Body of pancreas (tissue), 4 donors: ENCODE results near the gene SNX27. TPM values are rescaled to one million over a fixed set of nuclear protein-coding genes. Genes with fewer than 3 reads are reported as not detected.
"Not testable (repeated sequence)": the region's sequence is repeated elsewhere in the genome, so short reads cannot be mapped to it uniquely, and the experiment has no call there.

Source experiments
- ATAC-seq: fragments of 150-250 bp; one replicate; pipeline ENCODE4 v1.9.1; 2016
- DNase-seq, 4 donors: peaks; one replicate each; pipeline ENCODE4 v3.0.0-alpha.2; 2019
- H3K27ac ChIP-seq, 4 donors: fragments of 200-600 bp; sonication (generic); 1 replicate in 3 of 4; 2 replicates in 1 of 4; pipeline versions ENCODE4 v1.5.1 to v1.6.1; 2016 to 2019; ENCODE audit warnings: mild to moderate bottlenecking in 1 of 4, mixed read lengths in 1 of 4, moderate library complexity in 1 of 4
- H3K27me3 ChIP-seq, 2 donors: fragments of 200-600 bp; sonication (generic); one replicate each; pipeline ENCODE4 v1.6.0; 2016; ENCODE audit warnings: mild to moderate bottlenecking in 1 of 2
- H3K36me3 ChIP-seq, 2 donors: fragments of 200-600 bp; sonication (generic); replicated peaks in 1 of 2; 2 replicates each; pipeline ENCODE4 v1.5.1; 2016; ENCODE audit warnings: low read depth in 2 of 2; ENCODE audit not compliant: insufficient read depth in 1 of 2
- H3K4me1 ChIP-seq: fragments of 200-600 bp; sonication (generic); one replicate; pipeline ENCODE4 v1.6.0; 2016
- H3K4me3 ChIP-seq, 2 donors: fragments of 200-600 bp; sonication (generic); 1 replicate in 1 of 2; 2 replicates in 1 of 2; pipeline ENCODE4 v1.5.1; 2016 to 2019
- H3K9me3 ChIP-seq, 3 donors: fragments of 200-600 bp; sonication (generic); 1 replicate in 2 of 3; 2 replicates in 1 of 3; pipeline ENCODE4 v1.5.1; 2016
- CTCF ChIP-seq, 7 experiments: fragments of 450-650 bp in 4 of 7; fragments of 200-600 bp in 3 of 7; sonication (generic) in 3 of 7; IDR thresholded peaks; one replicate each; pipeline ENCODE4 v1.5.1; 2016 to 2019; ENCODE audit warnings: antibody characterized with exemption in 7 of 7
- POLR2A ChIP-seq, 3 donors: fragments of 450-650 bp; IDR thresholded peaks; one replicate each; pipeline ENCODE4 v1.6.1; 2016; ENCODE audit warnings: antibody characterized with exemption in 3 of 3, mild to moderate bottlenecking in 2 of 3
- WGBS, 2 donors: methylation state at CpG; one replicate each; pipeline ENCODE4 v1.1.5; 2017; 5-methylcytosine and 5-hydroxymethylcytosine counted together
- intact Hi-C: fragments of 100-400 bp; cut with DNase I; formaldehyde crosslinking; loops from one replicate; pipeline ENCODE4 v1.15.1; 2023
- total RNA-seq, 2 donors: library from RNA; depleted of rRNA; stranded (reverse); fragments of >200 nt; gene quantifications; one replicate each; pipeline ENCODE4 v1.1.0, GENCODE V29; 2016

The SNX27 gene
- total RNA-seq, 2 donors from 2014 or later: 22.3 to 25.7 TPM

GRCh38 chr1:151655371-151655770 is 43.5 kb downstream of the SNX27 start:
- H3K4me1 ChIP-seq: no peaks in the 10 kb centered on the region
- WGBS, 2 donors: 54 to 55% methylated on average over 3 of the region's 3 CpGs
- no peak for ATAC-seq
- H3K9me3 ChIP-seq: no peaks in the 10 kb centered on the region
- TF ChIP-seq CTCF (IDR thresholded peaks at IDR 0.05) (no peak), POLR2A (IDR thresholded peaks at IDR 0.05) (no peak)
- intact Hi-C loops: no loop called here
- H3K36me3 ChIP-seq: peaks cover 0 to 2% of the 10 kb centered on the region in 2 donors
- H3K27ac ChIP-seq: no peak overlapping the region
- no peaks in the 10 kb centered on the region for H3K27me3 ChIP-seq
- DNase-seq: no peak
- no peak overlapping the region for H3K4me3 ChIP-seq

GRCh38 chr1:151661751-151662150 is 49.9 kb downstream of the SNX27 start:
- H3K4me3 ChIP-seq: no peak overlapping the region
- DNase-seq: peak in 1 of 4 donors; percentile 10
- H3K27ac ChIP-seq: peak overlapping the region in 3 of 4 donors; percentile 20 to 48 (median 36)
- TF ChIP-seq CTCF (IDR thresholded peaks at IDR 0.05) (no peak), POLR2A (IDR thresholded peaks at IDR 0.05) (no peak)
- intact Hi-C loops: no loop called here
- 14 to 17% methylated on average over 6 of the region's 6 CpGs for WGBS, 2 donors
- no peaks in the 10 kb centered on the region for H3K9me3 ChIP-seq
- peak; percentile 45 for ATAC-seq
- no peaks in the 10 kb centered on the region for H3K27me3 ChIP-seq
- peaks cover 7% of the 10 kb centered on the region for H3K4me1 ChIP-seq
- peaks cover 0 to 2% of the 10 kb centered on the region in 2 donors for H3K36me3 ChIP-seq

DNA sequence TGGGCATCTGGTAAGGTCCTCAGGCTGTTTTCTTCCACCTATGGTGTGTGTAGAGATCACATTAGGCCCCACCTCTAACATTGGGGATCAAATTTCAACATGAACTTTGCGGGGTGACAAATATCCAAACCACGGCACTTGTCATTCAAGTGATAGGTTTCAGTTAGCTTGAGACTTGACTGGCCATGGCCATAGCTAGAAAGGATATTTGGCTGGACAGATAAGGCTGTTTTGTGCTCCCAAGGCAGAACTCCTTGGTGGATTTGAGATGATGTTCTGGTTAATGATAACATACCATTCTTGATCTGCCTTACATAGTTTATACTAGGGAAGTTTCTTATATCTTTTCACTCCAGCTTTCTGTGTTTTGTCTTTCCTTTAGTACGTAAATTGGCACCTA is 56.2 kb downstream of the SNX27 start:
- Histone ChIP-seq H3K36me3 (peaks cover 2 to 6% of the 10 kb centered on the region in 2 donors), H3K4me3 (no peak overlapping the region), H3K27me3 (no peaks in the 10 kb centered on the region), H3K9me3 (no peaks in the 10 kb centered on the region), H3K4me1 (no peaks in the 10 kb centered on the region), H3K27ac (no peak overlapping the region)
- intact Hi-C loops: no loop called here
- no peak for TF ChIP-seq POLR2A (IDR thresholded peaks at IDR 0.05)
- TF ChIP-seq CTCF (IDR thresholded peaks at IDR 0.05): no peak
- WGBS, 2 donors: 65 to 75% methylated on average over 3 of the region's 3 CpGs
- DNase-seq (no peak), ATAC-seq (no peak)

DNA sequence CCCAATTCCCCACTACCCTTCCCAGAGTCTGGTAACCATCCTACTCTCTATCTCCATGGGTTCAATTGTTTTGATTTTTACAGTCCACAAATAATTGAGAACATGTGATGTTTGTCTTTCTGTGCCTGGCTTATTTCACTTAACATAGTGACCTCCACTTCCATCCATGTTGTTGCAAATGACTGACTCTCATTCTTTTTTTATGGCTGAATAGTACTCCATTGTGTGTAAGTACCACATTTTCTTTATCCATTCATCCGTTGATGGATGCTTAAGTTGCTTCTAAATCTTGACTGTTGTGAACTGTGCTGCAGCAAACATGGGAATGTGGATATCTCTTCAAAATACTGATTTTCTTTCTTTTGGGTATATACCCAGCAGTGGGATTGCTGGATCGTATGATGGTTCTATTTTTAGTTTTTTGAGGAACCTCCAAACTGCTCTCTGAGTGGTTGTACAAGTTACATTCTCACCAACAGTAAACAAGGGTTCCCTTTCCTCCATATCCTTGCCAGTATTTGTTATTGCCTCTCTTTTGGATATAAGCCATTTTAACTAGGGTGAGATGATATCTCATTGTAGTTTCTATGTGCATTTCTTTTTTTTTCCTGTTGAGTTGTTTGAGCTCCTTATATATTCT is 58.3 kb downstream of the SNX27 start:
- H3K27me3 ChIP-seq, ATAC-seq, H3K9me3 ChIP-seq, intact Hi-C loops, H3K4me1 ChIP-seq, H3K4me3 ChIP-seq, H3K27ac ChIP-seq, DNase-seq, H3K36me3 ChIP-seq: not testable (repeated sequence)
- 92 to 95% methylated on average over 2 of the region's 2 CpGs for WGBS, 2 donors

- intact Hi-C loops: no loop called here
- no peak for DNase-seq
- H3K27me3 ChIP-seq: no peaks in the 10 kb centered on the region
- no peak for ATAC-seq
- peaks cover 2 to 6% of the 10 kb centered on the region in 2 donors for H3K36me3 ChIP-seq
- H3K4me1 ChIP-seq: no peaks in the 10 kb centered on the region
- TF ChIP-seq CTCF (IDR thresholded peaks at IDR 0.05): no peak
- TF ChIP-seq POLR2A (IDR thresholded peaks at IDR 0.05): no peak
- WGBS, 2 donors: 61 to 72% methylated on average over 1 of the region's 1 CpG
- H3K4me3 ChIP-seq: no peak overlapping the region
- H3K27ac ChIP-seq: no peak overlapping the region
- no peaks in the 10 kb centered on the region for H3K9me3 ChIP-seq
Measured at GRCh38 chr1:151673407-151673806, 61.6 kb downstream of the SNX27 start.
